CD4-positive, alpha-beta T cell treated with Interleukin-17A for 1 hour (primary cell): Measurements from ENCODE around the gene REEP1.
"Not testable (repeated sequence)": the region's sequence is repeated elsewhere in the genome, so short reads cannot be mapped to it uniquely, and the experiment has no call there.

Source experiments
- DNase-seq: peaks from one replicate; pipeline ENCODE4 v3.0.0-alpha.2; 2020

The REEP1 gene

DNA sequence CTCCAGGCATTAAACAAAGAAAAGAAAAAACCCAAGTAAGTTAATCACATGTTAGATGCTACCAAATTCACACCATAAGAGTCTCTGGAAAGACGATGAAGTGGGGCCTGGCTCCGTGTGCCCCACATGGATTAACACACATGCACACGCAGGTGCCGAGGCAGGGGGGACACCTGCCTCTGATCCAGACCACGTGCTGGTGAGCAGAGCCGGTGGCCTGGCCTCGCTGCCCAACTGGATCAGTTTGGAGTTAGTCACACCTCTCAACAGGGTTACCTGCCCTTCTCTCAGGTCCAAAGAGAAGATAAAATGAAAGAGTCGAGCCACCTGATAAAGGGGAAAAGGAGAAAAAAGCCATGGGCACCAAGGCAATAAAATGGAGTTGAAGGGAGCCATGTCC lies 97.7 kb downstream of the REEP1 start:
- DNase-seq = no peak

DNA sequence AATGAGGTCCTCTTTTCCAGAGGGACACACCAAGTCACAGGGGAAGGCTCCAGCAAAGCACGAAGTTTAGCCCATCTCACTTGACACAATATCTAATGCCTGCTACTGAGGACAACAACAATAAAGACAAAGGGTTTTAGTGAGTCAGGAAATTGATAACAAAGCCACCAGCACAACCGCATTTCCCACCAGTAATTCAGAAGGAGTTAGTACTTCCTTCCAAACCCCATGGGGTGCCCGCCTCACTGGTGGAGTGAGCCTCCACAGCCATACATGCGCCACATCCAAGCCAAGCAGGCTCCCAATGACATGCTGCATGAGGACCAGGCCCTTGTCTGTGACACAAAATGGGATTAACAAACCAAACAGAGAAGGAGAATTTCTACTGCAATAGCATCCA lies 98.1 kb downstream of the REEP1 start:
- DNase-seq = no peak

DNA sequence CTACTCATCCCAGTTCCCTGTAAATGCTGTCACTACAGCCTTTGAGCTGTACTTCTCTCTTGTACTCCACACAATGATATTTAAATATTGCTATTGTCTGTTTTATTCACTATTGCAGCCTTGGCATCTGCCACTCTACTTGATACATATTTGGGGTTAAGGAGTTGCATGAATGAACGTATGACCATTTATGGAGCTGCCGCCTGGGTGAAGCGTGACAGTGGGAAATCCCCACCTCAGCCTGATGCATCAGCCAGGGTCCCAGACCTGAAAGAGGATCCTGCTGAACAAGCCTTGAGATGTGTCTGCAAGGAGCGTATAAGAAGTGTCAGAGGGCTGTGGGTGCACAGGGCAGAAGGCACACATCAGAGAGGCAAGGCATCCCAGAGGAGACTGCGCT lies 99.1 kb downstream of the REEP1 start:
- peak; percentile 30 for DNase-seq

DNA sequence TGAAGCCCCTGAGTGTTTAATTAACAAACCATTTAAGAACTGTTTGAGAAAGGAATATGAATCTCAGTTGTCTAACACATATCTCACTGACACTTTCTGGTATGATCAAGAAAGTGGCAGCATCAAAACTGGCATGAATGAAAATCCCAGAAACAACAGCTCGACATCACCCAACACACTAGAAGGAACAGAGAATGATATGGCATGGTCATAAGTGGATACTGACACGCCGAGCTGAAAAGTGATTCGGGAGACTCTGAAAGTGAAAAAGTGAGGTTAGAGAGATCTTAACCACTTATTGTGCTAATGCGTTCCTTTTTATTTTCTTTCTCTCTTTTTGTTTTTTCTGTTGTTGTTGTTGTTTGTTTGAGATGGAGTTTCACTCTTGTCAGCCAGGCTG lies 100.3 kb downstream of the REEP1 start:
- DNase-seq = no peak

DNA sequence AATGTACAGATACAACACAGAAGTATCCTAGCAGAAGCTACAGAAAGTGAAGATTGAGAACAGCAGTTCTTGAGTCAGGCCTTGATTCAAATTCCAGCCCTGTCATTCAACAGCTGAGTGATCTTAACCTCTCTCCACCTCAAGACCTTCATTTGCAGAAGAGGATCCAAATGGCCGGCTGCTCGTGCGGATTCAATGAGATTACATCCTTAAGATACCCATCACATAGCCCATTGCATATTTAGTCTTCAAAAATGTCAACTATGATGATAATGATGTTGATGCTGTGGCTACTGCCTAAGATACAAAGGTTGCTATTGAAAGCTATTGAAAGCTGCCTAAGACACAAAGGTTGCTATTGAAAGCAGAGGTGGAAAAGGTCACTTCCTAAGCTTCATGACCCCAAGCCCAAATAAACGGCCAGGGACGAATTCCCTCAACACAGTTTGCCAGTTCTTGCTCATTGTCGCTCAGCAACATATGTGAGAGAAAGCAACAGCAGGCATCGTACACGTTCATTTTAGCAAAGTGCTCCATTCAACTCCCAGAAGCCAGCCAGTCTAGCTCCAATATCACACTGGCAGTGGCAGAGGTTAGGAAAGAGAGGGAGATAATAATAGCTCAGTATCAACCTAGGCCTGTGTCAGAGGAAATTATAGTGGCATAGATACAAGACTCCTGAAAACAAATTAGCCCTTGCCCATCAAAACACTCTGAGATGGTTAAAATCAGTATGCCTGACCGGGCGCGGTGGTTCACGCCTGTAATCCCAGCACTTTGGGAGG lies 102.0 kb downstream of the REEP1 start:
- DNase-seq = no peak

DNA sequence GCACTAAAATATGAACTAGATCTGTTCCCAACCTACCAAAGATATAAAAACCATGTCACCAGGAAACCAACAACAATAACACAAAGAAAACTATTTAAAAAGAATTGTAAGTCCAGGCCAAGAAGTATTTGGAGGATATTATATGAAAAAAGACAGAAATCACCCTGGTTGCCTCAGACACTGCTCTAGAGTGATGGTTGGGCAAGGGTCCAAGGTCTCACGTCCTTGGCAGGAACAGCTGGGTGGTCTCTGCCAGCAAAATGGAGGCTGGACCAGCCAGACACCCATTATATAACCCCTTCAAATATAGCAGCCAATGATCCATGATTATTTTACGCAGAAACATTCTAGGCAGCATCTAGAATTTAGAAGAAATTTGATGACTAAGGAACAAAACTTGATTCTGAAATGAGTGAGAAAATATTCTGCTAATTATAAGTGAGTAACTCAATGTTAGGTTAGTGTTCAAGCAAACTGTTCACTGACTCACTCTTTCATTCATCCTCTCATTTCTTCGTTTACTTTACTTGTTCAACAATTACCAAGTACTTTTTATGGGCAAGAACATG lies 102.8 kb downstream of the REEP1 start:
- no peak for DNase-seq

DNA sequence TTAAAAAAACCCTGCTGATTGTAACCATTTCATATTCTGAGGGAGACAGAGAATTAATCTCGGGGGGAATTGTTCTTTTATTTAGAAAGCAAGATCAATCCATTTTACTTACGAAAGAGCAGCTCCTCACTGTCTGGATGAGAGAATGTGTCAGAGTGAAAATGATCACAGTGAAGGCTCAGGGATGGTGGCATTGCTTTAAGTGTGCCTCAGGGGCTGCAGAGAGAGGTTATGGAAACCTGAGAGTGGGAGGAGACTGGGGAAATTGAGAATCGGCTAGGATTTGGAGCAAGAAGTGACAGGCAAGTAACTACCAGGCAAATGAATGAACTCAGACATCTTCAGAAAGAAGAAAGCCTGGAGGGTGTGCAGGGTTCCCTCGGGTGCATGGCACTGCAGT lies 104.0 kb downstream of the REEP1 start:
- DNase-seq = no peak

DNA sequence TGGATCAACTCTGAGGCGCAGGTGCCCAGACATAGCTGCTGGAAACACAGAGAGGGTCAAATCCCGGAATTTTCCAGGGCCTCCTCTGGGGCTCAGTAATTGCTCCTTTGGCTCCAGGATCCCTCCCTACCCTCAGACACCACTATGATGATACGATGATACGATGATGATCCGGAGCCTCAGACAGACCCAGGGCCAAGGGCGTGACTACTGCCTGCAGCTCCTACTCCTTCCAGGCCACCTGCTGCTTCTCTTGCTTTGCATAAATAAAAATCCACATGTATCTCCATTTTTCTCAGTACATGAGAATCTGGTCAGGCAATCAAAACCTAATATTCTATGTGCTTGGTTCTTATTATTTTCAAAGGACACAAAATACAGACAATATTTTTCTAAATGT lies 104.5 kb downstream of the REEP1 start:
- no peak for DNase-seq

DNA sequence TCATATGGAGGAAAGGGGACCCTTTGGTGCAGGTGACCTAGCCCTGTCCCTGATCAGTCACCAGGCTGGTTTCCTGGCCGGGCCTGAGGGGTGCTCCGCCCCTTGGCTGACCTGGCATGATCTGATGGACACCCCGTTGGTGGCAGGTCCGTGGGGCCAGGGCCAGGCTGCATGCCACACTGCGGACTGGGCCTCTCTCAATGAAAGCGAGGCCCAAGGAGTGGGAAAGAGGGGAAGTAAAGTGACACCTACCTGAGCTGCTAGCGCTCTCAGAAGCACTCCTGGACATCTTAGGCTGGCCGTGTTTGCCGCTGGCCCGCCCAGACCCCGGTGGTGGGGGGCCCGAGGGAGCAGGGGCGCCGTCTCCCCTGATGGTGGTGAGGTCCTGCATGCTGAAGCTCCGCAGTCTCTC lies 105.0 kb downstream of the REEP1 start:
- no peak for DNase-seq

DNA sequence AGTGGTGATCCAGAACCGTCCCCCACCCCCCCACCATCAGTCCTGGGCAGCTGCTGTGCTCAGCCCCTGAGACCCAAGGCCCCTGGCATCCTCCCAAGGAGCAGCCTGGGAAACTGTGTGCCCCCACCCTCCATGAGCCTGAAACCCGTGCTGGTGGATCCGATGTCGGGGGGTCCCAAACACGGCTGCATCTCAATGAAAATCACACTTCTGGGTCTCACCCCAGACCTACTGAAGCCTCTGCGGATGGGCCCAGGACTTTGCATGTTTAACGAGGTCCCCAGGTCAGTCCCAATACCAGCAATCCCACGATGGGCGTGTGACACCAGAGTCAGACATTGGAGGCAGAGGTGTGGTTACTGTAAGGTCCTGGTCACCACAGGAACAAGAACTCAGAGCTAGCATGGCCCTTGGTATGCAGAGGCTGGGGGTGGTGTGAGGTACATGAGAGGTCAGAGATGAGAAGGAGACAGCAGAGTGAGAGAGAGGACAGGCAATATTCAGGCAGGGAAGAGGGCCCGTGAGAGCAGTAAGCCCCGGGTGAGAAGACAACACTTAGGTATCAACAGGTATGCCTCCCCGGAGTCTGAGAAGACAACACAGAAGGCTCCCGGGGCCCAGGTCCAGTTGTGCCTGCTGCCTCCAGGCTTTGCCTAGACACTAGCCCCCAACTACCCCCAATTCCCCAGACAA lies 105.6 kb downstream of the REEP1 start:
- DNase-seq = no peak

DNA sequence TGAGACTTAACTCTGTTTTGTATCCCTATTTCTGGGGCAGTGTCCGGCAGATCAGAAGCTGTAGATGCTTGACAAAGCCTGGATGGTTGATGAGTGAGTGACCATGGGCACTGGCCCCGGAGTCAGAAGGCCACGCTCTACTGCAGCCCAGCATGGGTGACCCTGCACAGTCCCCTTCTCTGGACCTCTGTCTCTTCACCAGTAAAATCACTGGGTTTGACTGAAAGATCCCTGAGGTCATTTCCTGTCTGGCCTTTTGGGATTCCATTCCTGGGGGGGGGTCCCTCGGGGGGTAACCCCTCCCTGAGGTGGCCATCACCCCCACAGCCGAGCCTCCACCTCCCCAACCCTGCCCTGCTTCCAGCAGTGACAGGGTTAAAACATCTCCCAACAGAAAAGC lies 106.5 kb downstream of the REEP1 start:
- no peak for DNase-seq

DNA sequence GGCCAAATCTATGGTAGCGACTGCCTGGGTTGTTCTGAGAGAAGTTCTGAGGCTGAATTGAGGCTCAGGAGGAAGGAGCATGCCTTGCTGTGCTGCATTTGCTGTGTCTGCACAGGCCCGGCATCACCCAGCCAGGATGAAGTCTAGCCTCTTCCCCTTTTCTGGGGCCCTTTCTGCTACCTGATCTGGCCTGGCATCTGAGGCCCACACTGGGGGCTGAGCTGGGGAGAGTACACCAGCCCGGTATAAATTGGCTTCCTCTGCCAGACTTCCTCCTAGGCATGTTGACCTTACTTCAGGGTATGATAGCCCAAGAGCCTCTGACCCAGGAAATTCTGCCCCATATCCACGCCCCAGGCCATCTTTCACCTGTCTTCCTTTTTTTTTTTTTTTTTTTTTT lies 108.2 kb downstream of the REEP1 start:
- DNase-seq = no peak

DNA sequence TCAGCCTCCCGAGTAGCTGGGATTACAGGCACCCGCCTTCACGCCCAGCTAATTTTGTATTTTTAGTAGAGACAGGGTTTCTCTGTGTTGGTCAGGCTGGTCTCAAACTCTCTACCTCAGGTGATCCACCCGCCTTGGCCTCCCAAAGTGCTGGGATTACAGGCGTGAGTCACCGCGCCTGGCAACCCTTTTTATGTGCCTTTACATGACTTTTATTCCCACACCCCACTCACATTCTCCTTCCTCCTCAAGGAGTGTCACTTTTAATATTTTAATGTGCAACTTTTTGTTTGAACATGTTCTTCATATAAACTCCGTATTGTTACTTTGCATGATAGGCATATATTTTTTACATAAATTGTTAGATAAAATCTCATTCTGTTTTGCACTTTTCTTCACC lies 108.9 kb downstream of the REEP1 start:
- DNase-seq = not testable (repeated sequence)

DNA sequence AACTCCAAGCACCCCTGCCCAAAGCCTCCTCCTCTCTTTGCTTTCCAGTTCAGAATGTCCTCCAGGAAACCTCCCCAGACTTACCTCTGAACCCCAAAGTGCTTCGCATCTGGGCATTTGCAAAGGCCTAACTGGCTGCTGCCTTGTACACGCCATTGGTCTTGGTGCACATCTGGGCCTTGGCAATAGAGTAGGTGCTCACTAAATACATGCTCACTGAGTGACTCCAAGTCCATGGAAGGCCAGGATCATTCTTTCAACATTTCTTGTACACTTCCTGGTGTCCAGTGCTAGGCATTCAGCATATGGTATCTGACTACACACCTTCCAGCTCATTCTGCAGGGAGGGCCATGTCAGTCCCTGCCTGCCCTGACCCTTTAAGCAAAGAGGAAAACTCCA lies 109.7 kb downstream of the REEP1 start:
- DNase-seq = no peak

DNA sequence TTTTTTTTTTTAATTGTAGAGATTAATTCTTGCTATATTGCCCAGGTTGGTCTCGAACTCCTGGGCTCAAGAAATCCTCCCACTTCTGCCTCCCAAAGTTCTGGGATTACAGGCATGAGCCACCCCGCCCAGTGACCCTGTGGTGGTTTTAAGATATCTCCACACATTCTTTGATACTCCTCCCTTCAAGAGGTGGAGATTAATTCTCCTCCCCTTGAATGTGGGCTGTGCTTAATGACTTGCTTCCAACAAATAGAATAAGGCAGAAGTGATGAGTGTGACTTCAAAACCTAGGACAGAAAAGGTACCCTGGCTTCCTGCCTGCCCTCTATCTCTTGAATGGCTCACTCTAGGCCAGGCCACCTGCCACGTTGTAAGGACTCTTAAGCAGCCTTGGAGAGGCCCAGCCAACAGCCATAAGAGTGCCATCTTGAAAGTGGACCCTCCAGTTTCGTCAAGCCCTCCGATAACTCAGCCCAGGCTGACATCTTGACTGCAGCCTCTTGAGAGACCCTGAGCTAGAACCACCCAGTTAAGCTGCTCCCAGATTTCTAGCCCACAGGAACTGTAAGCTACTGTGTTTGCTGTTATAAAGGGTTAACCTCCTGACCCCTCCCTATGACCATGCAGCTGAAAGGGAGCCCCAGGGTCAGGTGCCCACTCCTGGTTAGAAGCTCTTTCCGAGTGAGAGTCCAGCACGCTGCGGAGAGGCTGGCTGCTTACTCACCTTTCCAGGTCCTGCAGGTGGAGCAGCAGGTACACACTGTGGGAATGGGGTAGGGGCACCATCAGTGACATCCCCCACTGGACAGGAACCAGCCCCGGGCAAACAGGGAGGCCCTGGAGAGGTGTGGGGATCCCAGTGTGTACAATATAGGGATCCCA lies 110.5 kb downstream of the REEP1 start:
- no peak for DNase-seq

DNA sequence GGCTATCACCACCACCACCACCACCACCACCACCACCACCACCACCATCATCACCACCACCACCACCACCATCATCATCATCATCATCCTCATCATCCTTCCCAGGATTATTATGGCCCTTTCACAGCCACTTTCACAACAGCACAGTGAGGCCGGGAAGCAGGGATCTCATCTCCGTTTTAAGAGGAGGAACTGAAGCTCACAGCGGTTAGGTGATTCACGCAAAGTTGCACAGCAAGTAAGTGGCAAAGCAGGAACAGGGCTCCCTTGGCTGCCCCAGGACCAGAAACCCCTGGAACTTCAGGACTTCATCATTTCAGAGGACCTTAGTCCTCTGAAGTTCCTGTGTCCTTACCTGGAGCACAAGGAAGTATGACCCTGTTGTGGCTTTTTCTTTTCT lies 111.4 kb downstream of the REEP1 start:
- no peak for DNase-seq

DNA sequence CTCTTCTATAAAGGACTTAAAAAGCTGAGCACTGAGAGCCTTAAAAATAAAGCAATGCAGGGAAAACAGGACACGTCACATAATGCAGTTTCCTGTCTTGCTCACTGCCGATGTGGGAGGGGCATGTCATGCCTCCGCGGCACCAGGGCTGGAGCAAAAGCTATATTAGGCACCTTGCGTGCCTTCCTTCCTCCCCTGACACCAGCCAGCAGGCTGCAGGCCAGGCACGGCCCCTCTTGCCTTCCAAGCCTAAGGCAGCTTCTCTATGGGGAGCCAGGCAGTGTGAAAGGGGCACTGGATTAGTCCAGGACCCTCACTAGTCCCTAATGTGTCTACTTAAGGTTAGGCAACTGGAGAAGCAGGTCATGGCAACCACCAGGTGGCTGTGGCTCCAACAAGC lies 111.8 kb downstream of the REEP1 start:
- peak; percentile 46 for DNase-seq

DNA sequence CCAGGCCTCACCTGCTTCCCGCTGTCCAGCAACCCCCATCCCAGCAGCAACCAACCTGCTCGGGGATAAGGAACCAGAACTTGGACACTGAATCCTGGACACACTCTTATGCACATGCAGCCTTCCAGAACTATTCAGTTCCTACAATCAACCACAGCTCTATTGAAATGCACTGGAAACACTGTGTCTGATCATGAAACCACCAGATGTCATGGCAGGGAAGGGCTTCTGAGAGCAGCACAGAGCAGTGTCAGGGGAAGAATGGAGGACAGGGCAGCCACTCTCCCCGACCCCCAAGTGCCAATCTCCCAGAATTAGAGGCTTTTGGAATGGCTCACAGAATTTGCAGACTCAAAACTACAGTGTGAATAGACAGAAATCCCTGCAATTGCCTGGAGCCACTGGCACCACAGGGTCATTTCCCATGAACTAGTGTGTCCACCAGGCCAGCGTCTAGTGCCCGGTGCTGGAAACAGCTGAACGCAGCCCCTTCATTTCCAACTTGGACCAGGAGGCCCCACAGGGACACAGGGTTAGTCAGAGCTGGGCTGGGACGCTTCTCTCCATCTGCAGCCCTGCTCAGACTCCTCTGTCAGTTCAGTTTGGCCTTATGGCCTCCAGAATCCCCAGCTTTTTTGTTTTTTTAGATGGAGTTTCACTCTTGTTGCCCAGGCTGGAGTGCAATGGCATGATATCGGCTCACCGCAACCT lies 112.6 kb downstream of the REEP1 start:
- no peak for DNase-seq

DNA sequence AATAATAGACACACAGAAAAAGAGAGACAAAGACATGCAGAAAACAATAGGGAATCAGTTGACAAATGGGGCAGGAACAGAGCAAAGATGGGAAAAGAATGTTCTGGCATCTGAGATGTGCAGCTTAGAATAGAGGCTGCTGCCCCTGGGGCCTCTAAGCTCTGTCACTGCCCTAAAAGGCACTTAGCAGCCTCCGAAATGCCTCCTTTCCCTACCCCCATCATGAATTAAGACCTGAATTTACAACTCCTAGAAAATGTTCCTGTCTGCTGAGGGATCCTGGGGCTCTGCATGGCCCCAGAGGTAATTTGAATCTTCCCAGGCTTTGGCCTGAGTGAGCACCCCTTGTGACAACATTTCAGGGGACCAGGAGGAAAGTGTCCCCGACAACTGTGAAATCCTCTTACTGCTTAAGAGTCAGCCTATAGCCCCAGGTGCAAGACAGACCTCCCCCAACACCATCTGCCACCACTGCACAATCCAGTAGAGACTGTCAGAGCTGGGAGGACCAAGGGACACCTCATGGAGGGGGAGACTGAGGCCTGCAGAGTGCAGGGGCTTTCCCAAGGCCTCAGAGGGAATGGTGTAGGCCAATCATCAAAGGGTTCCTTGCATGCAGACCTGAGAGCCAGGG lies 113.4 kb downstream of the REEP1 start:
- DNase-seq = no peak

DNA sequence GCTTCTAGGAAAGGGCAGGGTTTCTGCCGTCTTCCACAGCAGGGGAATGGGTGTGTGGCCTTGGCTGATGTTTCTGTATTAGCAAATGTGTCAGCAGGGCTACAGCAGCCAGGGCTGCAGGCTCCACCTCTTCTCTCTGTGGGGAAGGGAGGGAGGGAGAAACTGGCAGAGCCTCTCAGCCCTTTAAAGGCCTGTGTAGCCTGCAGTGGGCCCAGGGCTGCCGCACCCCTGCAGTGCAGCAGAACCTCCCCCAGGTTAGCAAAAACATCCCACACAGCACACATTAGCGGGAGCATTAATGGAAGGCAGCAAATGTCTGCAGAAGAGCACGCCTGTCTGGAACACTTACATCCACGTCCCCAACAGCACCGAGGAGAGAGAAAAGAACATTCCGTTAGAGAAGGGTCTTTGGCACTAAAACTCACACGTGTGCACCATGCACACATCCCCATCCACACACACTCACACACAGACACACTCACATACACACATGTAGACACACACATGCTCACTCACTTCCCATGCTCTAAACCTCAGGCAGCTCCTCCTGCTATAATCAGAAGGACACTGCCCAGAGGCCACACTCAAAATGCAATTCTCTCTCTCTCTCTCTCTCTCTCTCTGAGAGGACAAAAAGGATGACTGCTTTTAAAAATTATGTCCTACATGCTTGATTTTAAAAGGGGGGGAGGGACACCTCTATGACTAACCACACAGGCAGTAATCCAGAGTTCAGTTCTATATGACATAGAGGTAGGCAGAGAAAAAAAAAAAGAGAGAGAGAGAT lies 114.1 kb downstream of the REEP1 start:
- DNase-seq = no peak

DNA sequence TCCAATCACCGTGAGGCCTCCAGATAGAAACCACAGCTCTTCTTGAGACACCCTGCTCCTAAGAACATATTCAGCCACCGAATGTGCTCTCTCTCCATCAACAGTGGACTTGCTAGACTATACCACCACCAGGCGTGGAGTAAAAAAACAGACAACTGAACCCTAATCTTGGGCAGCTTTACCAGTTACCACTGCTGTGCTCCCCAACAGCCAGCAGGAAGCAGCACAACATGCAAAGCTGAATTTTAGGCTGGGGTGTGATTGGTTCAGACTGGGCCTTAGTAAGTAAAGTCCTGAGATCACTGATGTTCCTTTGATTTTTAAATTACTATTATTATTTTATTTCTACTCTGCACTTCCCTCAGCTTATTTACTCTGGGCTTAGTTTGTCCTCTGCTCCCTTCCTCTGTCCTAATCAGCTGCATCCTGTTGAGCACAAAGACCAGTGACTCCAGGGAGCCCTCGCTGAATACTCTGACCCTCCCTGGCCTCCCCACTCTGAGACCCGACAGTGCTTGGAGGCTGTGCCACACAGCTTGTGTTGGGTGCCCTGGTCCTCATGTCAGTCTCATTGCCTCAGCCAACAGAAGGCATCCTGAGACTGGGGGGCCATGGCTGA lies 116.3 kb downstream of the REEP1 start:
- DNase-seq = peak; percentile 60
